Activated CD4-positive, alpha-beta T cell treated with anti-CD3 and anti-CD28 coated beads, Interleukin-2, amount 50 U/mL, for 16 hours (primary cell): ENCODE measurements around the gene PIM3.
A peak's percentile ranks its signal among the peaks of the same experiment; 100 is the strongest.

ENCODE experiments used
- DNase-seq: peaks from one replicate; pipeline ENCODE4 v3.0.0-alpha.2; 2020

Gene PIM3

DNA sequence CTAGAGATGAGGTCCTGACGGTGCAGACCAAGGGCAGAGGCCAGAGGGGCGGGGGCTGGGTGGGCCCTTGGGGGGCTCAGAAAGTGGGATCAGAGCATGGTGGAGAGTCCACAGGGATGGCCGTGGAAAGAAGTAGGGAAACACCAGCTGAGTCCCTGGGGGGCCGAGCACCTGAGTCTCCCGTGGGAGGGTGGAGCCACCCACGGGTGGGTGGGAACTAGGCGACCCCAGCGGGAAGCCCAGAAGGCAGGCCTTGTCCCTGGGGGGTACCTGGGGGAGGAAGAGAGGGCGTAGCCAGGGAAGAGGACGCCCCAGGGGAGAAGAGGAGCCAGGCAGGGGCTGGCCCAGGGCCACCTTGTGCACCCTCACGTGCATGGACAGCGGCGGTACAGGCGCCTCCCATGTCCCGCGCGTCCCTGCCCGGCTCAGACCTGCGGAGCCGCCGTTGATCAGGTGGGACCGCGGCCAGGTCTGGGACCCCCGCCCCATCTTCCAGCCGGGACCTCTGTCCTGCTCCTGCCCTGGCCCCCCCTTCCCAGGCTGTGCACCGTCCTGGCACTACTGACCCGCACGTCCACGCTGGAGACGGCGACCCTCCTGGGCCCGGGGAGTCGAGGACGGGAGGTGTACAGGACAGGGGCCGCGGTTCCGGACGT lies 31.9 kb upstream of the PIM3 start:
- DNase-seq: no peak

DNA sequence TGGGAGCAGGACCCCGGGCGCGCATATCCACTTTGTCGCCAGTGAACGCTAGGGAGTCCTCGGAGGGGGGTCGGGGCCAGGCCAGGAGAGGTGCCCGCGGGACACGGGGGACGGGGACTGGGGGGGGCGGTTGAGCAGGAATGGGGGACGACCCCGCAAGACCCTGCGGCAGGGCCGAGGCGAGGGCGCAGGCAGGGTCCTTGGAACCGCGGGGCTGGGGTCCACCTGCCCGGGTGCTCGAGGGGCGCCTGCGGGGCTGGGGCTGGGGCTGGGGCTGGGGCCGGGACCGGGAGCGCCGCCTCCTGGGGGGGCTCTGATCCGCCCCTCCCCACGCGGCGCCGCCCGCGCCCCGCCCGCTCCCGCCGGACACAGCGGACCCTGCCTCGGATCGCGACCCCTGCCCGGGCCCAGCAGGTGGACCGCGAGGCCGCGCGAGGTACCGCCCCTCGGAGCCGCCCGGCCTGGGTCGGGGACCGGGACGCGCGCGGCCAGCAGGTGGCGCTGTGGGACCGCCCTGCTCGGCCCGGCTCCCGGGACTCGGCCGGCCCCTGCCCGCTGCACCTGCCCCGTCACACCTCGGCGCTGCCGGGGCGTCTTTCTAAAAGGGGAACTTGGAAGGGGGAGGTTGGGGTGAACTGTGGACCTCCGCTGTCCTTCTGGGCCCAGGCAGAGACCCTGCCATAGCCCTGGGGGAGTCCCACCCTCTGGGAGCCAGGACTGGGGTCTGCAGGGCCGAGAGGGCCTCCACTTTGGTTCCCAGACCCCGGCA lies 31.2 kb upstream of the PIM3 start:
- peak; percentile 69 for DNase-seq

GRCh38 chr22:49929994-49930575 lies 30.5 kb upstream of the PIM3 start:
- no peak for DNase-seq

DNA sequence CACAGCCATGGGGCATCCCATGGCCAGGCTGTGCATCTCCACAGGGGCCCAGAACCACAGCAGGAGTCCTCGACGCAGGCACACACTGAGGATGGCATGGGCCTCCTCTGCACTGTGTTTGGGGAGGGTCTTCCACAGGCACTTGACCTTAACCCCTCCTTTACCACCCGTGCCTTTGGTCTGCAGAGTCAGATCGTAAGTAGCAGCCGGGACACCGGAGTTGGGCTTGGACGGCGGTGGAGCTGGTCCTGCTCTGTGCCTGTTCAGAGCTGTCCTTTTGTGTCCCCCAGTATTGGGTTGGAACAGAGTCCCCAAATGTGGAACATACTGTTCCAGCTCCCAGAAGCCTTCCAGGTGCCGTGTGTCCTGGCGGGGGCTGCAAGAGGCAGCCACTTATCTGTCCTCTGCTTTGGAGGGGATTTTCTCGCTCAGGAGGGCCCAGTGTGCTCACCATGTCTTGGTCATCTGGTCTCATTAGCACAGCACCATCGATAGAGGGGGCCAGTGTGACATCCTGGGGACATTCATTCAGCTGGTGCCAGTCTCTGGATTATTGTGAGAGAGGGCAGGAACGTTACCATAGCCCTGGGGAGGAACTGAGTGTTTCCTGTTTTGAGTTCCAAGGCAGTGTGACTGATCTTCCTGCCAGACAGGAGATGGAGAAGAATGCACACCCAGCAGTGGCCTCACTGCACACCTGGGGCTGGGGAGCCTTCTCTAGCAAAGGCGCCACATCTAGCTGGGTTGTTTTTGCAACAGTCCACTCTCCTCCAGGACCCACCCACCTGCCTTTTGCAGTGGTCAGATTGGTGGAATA lies 29.8 kb upstream of the PIM3 start:
- DNase-seq: peak; percentile 68

DNA sequence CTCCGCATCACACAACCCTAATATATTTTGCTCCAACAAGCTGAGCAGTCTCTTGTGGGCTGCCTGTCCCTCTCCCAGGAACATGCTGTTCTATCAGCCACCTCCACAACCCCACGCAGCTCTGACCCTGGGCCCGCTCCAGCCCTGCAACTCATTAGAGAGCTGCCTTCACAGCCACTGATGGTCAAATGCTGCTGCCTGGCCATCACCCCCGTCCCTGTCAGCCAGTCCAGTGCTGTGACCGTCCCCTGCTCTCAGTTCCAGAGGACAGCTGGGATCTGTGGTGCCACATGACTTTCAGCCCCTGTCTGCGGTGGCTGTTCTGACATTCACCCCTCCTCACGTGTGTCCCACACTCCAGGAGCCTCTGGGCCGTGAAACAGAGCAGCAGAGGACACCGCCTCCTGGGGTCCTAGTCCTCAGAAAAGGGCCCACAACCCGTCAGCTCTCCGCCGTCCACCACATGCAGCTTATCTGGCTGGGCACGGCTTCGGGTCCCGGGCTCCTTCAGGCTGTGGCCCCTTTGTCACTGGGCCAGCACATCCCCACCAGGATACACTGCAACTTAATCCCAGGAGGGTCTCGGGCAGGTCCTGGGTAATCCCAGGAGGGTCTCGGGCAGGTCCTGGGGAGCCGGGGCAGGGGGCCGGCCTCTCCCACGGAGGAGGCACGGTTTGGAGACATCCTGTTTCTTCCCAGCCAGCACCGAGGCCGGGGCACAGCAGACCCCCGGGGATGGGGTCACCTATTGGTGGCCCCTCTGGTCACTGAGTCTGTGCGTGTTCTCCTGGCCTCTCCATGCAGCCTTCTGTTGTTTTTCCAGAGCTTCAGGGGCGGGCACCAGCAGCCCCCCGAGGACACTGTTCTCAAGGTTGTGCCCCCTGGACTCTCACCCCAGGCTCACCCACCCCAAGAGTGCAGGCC lies 27.1 kb upstream of the PIM3 start:
- no peak for DNase-seq

- peak; percentile 36 for DNase-seq
Observed at GRCh38 chr22:49934160-49934890, 26.2 kb upstream of the PIM3 start.

DNA sequence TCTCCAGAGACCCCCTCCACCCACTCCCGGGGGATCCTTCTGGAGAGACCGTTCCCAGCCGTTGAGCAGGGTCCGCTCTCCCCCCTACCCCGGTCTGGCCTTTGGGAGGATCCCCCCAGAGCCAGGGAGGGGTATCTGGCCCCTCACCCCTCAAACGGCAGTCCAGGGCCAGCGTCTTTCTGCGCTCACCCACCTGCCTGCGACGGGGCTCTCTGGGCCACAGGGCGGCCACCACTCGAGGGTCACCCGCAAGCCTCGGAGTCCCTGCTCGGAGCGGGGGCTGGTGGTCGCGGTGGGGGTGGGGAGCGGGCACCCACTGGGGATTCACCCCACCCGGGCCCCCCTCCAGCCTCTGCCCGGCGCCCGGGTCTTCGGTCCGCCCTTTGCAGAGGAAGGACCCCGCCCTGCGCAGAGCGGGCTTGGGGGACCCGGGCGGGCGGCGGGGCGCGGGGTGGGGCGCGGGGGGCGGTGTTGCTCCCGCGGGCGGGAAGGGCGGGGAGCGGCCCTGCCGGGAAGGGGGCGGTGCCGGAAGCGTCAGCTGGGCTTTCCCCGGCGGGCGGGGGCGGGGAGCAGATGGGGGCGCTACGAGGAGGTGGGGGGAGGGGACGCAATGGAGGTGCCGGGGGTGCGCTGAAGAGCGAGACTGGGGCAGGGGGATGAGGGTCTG lies 25.5 kb upstream of the PIM3 start:
- peak; percentile 91 for DNase-seq

DNA sequence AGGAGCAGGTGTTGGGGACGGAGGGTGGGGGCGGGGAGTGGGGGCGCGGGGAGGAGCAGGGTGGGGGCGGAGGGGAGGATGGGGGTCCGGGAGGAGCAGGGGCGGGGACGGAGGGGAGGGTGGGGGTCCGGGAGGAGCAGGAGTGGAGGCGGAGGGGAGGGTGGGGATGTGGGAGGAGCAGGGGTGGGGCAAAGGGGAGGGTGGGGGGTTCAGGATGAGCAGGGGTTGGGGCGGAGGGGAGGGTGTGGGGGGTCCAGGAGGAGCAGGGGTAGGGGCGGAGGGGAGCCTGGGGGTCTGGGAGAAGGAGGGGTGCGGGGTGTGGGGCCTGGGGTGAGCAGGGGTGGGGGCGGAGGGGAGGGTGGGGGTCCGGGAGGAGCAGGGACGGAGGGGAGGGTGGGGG lies 25.0 kb upstream of the PIM3 start:
- DNase-seq: peak; percentile 69

DNA sequence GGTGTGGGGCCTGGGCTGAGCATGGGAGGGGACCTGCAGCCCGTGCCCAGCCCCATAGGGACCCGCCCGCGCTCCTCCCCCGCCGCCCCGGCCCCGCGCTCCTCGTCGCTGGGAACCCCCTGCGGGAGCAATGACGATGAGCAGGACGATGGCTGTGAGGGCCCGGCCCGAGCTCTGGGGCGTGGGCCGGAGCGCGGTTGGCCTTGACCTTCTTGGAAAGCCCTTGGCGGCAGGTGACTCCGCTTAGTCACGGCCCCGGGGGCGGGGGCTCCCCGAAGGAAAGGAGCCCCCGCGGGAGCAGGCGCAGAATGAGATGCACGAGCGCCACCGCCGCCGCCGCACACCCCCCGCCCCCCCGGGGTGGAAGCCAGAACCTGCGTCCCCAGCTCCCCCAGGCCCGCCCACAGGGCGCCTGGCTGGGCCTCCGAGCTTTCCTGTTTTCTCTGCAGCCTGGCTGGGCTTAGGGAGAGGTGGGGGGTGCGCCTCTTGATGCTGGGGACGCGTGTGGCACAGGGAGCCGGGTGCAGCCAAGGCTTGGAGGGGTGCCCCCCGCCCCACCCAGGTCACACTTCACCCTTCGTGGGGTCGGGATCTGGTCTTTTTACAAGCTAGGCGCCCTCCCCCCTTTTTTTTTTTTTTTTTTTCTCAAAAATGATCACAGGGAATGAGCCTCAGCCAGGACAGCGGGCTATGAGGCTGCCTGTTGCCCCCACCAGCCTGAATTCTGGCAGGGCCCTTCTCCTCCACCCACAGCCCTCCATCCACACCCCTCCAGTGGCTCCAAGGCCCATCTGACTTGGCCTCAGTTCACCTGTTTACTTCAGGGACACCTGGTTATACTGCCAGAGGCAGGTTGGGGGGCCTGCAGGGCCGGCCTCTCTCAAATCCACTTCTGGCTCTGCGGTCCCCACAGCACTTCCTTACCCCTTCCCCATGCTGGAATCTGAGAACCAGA lies 24.3 kb upstream of the PIM3 start:
- peak; percentile 96 for DNase-seq

- DNase-seq: no peak
Observed at GRCh38 chr22:49936973-49937757, 23.4 kb upstream of the PIM3 start.

DNA sequence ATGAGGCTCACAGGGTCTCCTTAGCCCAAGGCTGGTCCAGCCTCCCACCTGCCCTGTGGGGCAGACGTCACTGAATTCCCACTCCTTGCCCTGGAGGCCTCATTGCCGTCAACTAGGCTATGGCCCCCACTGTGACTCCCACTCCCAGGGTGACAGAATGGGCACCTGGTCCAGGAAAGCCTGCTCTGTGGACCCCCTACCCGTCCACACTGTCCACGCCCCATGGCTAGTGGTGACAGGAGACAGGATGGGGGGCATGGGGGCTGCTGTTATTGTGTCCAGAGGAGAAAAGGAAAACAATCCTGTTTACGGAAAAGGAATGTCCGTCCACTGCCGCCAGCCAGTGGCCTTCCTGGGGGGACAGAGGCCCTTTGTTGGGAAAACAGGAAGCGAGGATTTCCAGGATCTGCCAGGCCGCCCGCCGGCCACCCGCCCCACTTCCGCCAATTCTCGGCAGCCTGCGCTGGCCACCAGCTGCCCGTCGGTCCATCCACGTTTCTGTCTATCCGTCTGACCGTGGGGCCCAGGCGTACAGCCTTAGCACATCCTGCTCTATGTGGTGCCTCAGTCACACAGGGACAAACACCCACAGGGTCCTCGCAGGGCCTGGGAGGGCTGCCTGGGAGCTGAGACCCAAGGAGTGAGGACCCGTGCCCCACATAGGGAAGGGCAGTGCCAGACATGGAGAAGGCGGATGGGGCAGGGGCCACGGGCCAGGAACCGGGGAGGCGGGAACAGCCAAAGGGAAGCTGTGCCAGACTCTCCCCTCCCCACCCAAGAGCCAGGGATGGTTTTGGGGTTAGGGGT lies 22.6 kb upstream of the PIM3 start:
- DNase-seq: no peak

DNA sequence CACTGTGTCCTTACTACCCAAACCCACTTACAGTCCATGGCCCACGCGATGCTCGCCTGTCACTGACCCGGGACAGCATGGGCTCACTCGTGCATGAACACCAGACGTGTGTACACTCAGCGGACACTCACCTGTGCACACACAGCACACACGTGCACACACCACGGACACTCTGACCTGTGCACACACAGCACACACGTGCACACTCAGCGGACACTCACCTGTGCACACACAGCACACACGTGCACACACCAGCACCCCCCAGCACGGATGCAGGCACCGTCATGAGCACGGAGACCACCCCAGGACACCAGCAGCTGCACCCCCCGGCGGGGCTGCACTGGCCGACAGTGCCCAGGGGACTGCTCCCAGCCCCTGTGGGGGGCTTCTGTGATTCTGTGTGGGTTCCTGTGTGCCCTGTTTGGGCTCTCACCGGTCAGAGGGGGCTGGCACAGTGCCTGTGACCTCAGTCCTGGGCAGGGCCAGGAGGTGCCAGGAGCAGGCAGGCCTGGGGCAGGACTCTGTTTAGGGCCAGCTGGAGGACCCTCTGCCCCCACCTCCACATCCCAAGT lies 21.9 kb upstream of the PIM3 start:
- no peak for DNase-seq

DNA sequence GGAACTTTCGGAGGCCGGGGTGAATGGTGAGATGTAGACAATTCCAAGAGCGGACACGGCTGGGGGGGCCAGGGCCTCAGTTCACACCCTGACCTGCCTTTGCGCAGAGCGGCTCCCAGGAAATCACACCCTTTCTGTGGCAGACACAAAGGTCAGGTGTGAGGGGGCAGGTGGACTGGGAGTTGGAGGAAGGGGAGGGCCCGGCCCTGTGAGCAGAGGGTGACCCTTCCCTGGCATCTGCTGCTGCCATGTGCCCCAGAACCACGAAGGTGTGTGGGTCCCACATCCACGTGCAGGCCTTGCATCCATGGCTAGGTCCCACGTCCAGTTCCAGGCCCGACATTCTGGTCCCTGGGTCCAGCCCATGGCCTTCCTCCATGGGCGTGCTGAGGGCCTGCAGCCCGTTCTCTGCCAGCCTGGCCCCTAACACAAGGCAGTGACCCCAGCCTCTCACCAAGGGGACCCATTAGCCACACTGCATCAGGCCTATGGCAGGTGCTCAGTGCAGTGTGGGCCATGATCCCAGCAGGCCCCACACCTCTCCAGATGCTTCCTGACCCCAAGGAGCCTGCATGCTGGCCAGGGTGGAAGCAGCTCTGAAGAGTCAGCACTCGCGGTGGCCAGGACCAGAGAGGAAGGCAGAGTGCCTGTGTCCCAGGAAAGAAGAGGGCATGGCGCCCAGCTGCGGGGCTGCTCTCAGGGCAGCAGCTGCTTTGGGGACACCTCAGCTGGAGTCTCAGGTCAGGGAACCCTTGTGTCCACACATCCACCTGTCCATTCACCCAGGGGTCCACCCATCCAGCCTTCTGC lies 18.9 kb upstream of the PIM3 start:
- DNase-seq: no peak

DNA sequence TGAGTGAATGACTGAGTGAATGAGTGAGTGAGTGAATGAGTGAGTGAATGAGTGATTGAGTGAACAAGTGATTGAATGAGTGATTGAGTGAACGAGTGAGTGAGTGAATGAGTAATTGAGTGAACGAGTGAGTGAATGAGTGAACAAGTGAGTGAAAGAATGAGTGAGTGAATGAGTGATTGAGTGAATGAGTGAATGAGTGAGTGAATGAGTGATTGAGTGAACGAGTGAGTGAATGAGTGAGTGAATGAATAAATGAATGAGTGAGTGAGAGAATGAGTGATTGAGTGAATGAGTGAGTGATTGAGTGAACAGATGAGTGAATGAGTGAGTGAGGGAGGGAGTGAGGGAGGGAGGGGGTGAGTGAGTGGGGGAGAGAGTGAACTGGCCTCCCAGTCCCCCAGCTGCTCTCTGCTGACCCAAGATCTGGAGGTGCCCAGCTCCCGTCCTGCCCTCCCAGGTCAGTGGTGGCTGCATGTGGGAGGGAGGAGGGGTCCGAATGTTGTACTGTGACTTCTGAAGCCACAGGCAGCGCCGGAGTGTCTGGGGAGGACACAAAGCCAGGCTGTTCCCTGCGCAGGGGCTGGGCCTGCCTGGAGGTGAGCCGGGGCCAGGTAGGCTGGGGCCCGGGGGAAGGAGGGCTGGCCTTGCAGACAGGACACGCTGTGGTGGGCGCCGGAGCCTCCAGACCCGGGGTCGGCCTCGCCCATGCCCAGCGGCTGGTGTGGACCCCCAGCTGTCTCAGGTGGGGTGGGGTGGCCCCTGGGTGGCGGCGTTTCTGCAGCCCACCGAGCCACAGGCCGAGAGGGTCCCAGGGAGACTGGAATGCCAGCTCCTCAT lies 17.8 kb upstream of the PIM3 start:
- DNase-seq: no peak

- no peak for DNase-seq
Observed at GRCh38 chr22:49943405-49943765, 17.2 kb upstream of the PIM3 start.
